GM12878 (cell line): ENCODE measurements around the gene CTNNA3. TPM values are rescaled to one million over a fixed set of nuclear protein-coding genes. Genes with fewer than 3 reads are reported as not detected.

Source experiments
- ATAC-seq: fragments of 200-7000 bp; cut with Tn5 transposase; 3 replicates; pipeline ENCODE4 v1.9.1; 2020; ENCODE audit warnings: mild to moderate bottlenecking, moderate library complexity
- BruUV-seq: library from RNA; stranded (reverse); fragments of 400-500 nt; replicated peaks from 2 replicates; lab custom pipeline; 2021; lab: Mats Ljungman, UMichigan
- CTCF ChIA-PET: fragments of 300-600 bp; sonication (Branson Sonifier 250); formaldehyde crosslinking; extraction: SDS; loops from one replicate; lab custom pipeline; 2021; ENCODE audit warnings: inconsistent platforms; lab: Yijun Ruan, JAX
- POLR2A ChIA-PET: fragments of 350-600 bp; formaldehyde crosslinking; extraction: SDS; loops from one replicate; lab custom pipeline; 2021; ENCODE audit warnings: inconsistent platforms; lab: Charles Lee
- RAD21 ChIA-PET: fragments of 300-600 bp; sonication (Branson Sonifier 250); formaldehyde crosslinking; loops from one replicate; lab custom pipeline; 2023; ENCODE audit warnings: antibody characterized with exemption; ENCODE audit not compliant: unreplicated experiment; lab: Charles Lee
- SMC1A ChIA-PET: fragments of 300-600 bp; sonication (Branson Sonifier 250); formaldehyde crosslinking; loops from one replicate; lab custom pipeline; 2023; ENCODE audit not compliant: unreplicated experiment, uncharacterized antibody; lab: Charles Lee
- DNase-seq: peaks from one replicate; pipeline ENCODE4 v3.0.0-alpha.2; 2011; ENCODE audit warnings: low read depth, low spot score
- FAIRE-seq: peaks from 3 replicates; lab custom pipeline; 2011; peaks lifted over from hg19 to GRCh38; lab: Jason Lieb, UNC
- H2AFZ ChIP-seq: 2 replicates; pipeline ENCODE4 v1.6.0; 2011; ENCODE audit warnings: low read depth, low read length, control low read depth; ENCODE audit not compliant: control insufficient read depth
- H3K27ac ChIP-seq: 2 replicates; pipeline ENCODE4 v1.5.1; 2011; ENCODE audit warnings: control low read depth; ENCODE audit not compliant: control insufficient read depth, insufficient read depth
- H3K27me3 ChIP-seq, 2 experiments: replicated peaks in 1 of 2; 2 replicates each; pipeline versions ENCODE4 v1.6.0 to v1.6.1; 2011; ENCODE audit warnings: low read length in 1 of 2; ENCODE audit not compliant: control insufficient read depth in 2 of 2, insufficient read depth in 2 of 2
- H3K36me3 ChIP-seq, 2 experiments: 2 replicates each; pipeline ENCODE4 v1.5.1; 2011; ENCODE audit warnings: low read length in 1 of 2; ENCODE audit not compliant: control insufficient read depth in 2 of 2, insufficient read depth in 2 of 2
- H3K4me1 ChIP-seq: 2 replicates; pipeline ENCODE4 v1.6.1; 2011; ENCODE audit warnings: mild to moderate bottlenecking, low read length, moderate library complexity, mixed read lengths; ENCODE audit not compliant: control insufficient read depth, insufficient read depth
- H3K4me2 ChIP-seq: 2 replicates; pipeline ENCODE4 v1.6.0; 2011; ENCODE audit warnings: control low read depth; ENCODE audit not compliant: control insufficient read depth, insufficient read depth
- H3K4me3 ChIP-seq: fragments of 200-600 bp; sonication (generic); 2 replicates; pipeline ENCODE4 v1.5.1; 2016
- H3K79me2 ChIP-seq: 2 replicates; pipeline ENCODE4 v1.6.0; 2011; ENCODE audit warnings: low read length; ENCODE audit not compliant: control insufficient read depth, insufficient read depth
- H3K9ac ChIP-seq: 2 replicates; pipeline ENCODE4 v1.8.0; 2011; ENCODE audit warnings: low read length, control low read depth, mixed read lengths; ENCODE audit not compliant: control insufficient read depth, insufficient read depth
- H3K9me3 ChIP-seq: replicated peaks from 3 replicates; pipeline ENCODE4 v1.5.1; 2011; ENCODE audit warnings: mild to moderate bottlenecking, low read length; ENCODE audit not compliant: control insufficient read depth, insufficient read depth
- H4K20me1 ChIP-seq: 2 replicates; pipeline ENCODE4 v1.6.0; 2011; ENCODE audit not compliant: control insufficient read depth, insufficient read depth
- CHD4 ChIP-seq: fragments of 200-600 bp; sonication (generic); IDR thresholded peaks from 2 replicates; pipeline ENCODE4 v1.6.1; 2016; ENCODE audit warnings: mild to moderate bottlenecking
- EP300 ChIP-seq, 2 experiments: fragments of 150-350 bp in 1 of 2; IDR thresholded peaks; 2 replicates each; pipeline ENCODE4 v1.6.1; 2011 to 2012; ENCODE audit warnings: low read depth in 2 of 2, low read length in 2 of 2, borderline replicate concordance in 1 of 2, improper control_type of control experiment in 1 of 2, inconsistent platforms in 1 of 2; ENCODE audit not compliant: control insufficient read depth in 1 of 2
- IKZF1 ChIP-seq: fragments of 450-650 bp; conservative IDR thresholded peaks from 2 replicates; pipeline ENCODE4 v1.6.1; 2017; ENCODE audit warnings: antibody characterized with exemption, mild to moderate bottlenecking
- MEF2B ChIP-seq: fragments of 450-650 bp; IDR thresholded peaks from 2 replicates; pipeline ENCODE4 v1.6.1; 2018; ENCODE audit warnings: mild to moderate bottlenecking, moderate library complexity; ENCODE audit not compliant: partially characterized antibody, poor library complexity, severe bottlenecking
- MXI1 ChIP-seq: fragments of 150-350 bp; IDR thresholded peaks from 2 replicates; pipeline ENCODE4 v1.6.1; 2011; ENCODE audit warnings: low read depth, mild to moderate bottlenecking, inconsistent platforms, low read length, improper control_type of control experiment
- RFX5 ChIP-seq: IDR thresholded peaks from 2 replicates; pipeline ENCODE4 v1.6.1; 2011; ENCODE audit warnings: low read depth, low read length, improper control_type of control experiment
- SMC3 ChIP-seq: IDR thresholded peaks from 2 replicates; pipeline ENCODE4 v1.6.1; 2011; ENCODE audit warnings: low read length, improper control_type of control experiment, borderline replicate concordance
- TCF3 ChIP-seq: IDR thresholded peaks from 2 replicates; pipeline ENCODE4 v1.6.1; 2012; ENCODE audit warnings: low read depth, mild to moderate bottlenecking, low read length, borderline replicate concordance; ENCODE audit not compliant: insufficient read depth
- ZSCAN29 ChIP-seq: fragments of 450-650 bp; IDR thresholded peaks from 2 replicates; pipeline ENCODE4 v1.6.1; 2017; ENCODE audit warnings: mild to moderate bottlenecking, moderate library complexity
- WGBS: methylation state at CpG from one replicate; pipeline ENCODE4 v1.1.6; 2016; ENCODE audit warnings: low lambda C conversion rate; ENCODE audit not compliant: insufficient replicate concordance, insufficient coverage; ENCODE audit errors: missing lambda C conversion rate; 5-methylcytosine and 5-hydroxymethylcytosine counted together
- in situ Hi-C: fragments of 300-500 bp; cut with MboI; formaldehyde crosslinking; loops from 9 replicates; pipeline ENCODE4 v1.14.3; 2018; ENCODE audit warnings: mixed read lengths
- intact Hi-C: fragments of 100-400 bp; cut with micrococcal nuclease; formaldehyde crosslinking; loops from one replicate; pipeline ENCODE4 v1.14.2; 2022; ENCODE audit not compliant: unreplicated experiment
- polyA plus RNA-seq, 11 experiments: library from polyadenylated mRNA; depleted of rRNA in 4 of 11; unstranded in 6 of 11; stranded (reverse) in 5 of 11; fragments of >200 nt; fragmentation: Nextera tagmentation in 4 of 11; fragmentation: Illumina TruSeq in 1 of 11; extraction: Ambion mirVana in 4 of 11; extraction: Trizol in 1 of 11; gene quantifications; 1 replicate in 1 of 11; 2 replicates in 10 of 11; pipeline versions ENCODE4 v1.2.1 to v1.2.3, GENCODE V29; 2011 to 2016; ENCODE audit warnings: inconsistent platforms in 2 of 11, missing spikeins in 2 of 11, low read depth in 1 of 11
- total RNA-seq, 4 experiments: library from RNA; depleted of rRNA in 3 of 4; stranded (reverse); fragments of >200 nt in 3 of 4; fragmentation: Illumina TruSeq in 1 of 4; extraction: Trizol in 1 of 4; gene quantifications; 2 replicates each; pipeline versions ENCODE4 v1.2.1 to v1.2.3, GENCODE V29; 2013 to 2021

The CTNNA3 gene
- total and polyA plus RNA-seq, 10 of the 15 experiments (the other 5 are each of a cell fraction or from before 2014, with no cell fraction given), result under 0.01 to 4.5 (median 0.22) TPM; not detected in 2

- TF ChIP-seq RFX5 (no peak), SMC3 (peak; percentile 88)
These were observed 1.7 kb upstream of the CTNNA3 start (continued) for GRCh38 chr10:67697724-67698131.

GRCh38 chr10:67696679-67697078, 684 bp upstream of the CTNNA3 start:
- CTCF ChIA-PET, result interaction anchor here (0.6 to 6.6 kb wide), 33 partner anchors 9 to 671 kb away, joined by 3 to 573 read pairs (median 10); partner anchors contain the start of gene DNAJC12
- BruUV-seq, result no TSS peak
- Histone ChIP-seq H2AFZ (no peak overlapping the region), H3K4me3 (no peak overlapping the region), H3K79me2 (no peaks in the 10 kb centered on the region), H3K4me2 (no peak overlapping the region), H4K20me1 (no peaks in the 10 kb centered on the region), H3K27me3 (no peaks in the 10 kb centered on the region; a peak in 1 of 4 replicates), H3K36me3 (no peaks in the 10 kb centered on the region), H3K4me1 (0 out of 2 replicates have a peak, but pooled peaks cover 3% of the 10 kb centered on the region), H3K9me3 (no peaks in the 10 kb centered on the region), H3K9ac (no peak overlapping the region), H3K27ac (no peak overlapping the region)
- WGBS, result 21% methylated on average over 2 of the region's 2 CpGs
- SMC1A ChIA-PET, result interaction anchor here (1.0 to 7.1 kb wide), 35 partner anchors 7 to 605 kb away, joined by 3 to 448 read pairs (median 6); no protein-coding TSS in a partner anchor
- DNase-seq (no peak), FAIRE-seq (no peak), ATAC-seq (no peak)
- POLR2A ChIA-PET, result interaction anchor here (0.5 to 3.7 kb wide), 4 partner anchors 28 to 209 kb away, joined by 3 to 17 read pairs (median 6); no protein-coding TSS in a partner anchor
- intact Hi-C loops, result loop anchor here (1.0 kb wide), 1 partner anchor 84 kb away; no protein-coding TSS in a partner anchor
- in situ Hi-C loops, result loop anchor here (5.0 kb wide), 1 partner anchor 81 kb away; no protein-coding TSS in a partner anchor
- TF ChIP-seq MEF2B, result no peak
- no peak for TF ChIP-seq ZSCAN29
- TF ChIP-seq IKZF1, result no peak
- no peak for TF ChIP-seq EP300 (IDR thresholded peaks at IDR 0.05; ENCODE audit: borderline replicate concordance in 1 of 2, control insufficient read depth in 1 of 2, low read depth in 2 of 2, low read length in 2 of 2)
- TF ChIP-seq CHD4, result no peak
- TF ChIP-seq MXI1, result no peak
- TF ChIP-seq TCF3, result no peak
- RAD21 ChIA-PET, result interaction anchor here (0.7 to 5.1 kb wide), 26 partner anchors 10 to 191 kb away, joined by 3 to 292 read pairs (median 7); partner anchors contain the start of gene SIRT1
